Measurements from ENCODE around the gene BPIFB3. TPM values are rescaled to one million over a fixed set of nuclear protein-coding genes. Genes with fewer than 3 reads are reported as not detected.

BPIFB3 gene
- total RNA-seq, 1 donor from 2014 or later, result not detected

DNA sequence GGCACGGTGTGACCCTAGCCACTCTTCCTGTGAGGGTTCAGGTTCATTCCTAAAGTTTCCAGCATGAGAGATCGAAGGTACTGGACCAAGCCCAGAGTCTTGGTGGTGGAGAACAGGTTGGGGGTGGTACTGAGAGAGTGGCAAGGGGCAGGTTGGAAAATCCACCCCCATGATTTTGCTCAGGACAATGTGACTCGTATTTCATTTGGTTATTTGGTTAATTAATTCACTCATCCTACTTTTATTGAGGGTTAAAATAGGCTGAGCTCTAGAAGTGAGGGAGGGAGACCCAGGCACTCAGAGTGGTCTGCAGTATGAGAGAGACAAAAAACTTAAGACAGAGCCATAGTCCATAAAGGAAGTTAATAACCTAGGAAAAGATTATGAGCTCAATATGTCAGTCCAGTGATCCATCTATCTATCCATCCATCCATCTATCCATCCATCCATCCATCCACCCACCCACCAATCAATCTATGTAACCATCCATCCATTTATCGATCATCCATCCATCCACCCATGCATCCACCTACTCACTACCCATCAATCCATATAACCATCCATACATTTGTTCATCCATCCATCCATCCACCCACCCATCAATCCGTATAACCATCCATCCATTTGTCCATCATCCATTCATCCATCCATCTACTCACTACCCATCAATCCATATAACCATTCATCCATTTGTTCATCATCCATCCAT is 28.9 kb upstream of the BPIFB3 start:
- no peaks in the 10 kb centered on the region for H3K27me3 ChIP-seq
- H3K9me3 ChIP-seq, result no peaks in the 10 kb centered on the region
- H3K4me1 ChIP-seq, result no peaks in the 10 kb centered on the region
- TF ChIP-seq POLR2A (IDR thresholded peaks at IDR 0.05) (no peak), POLR2AphosphoS5 (IDR thresholded peaks at IDR 0.05; ENCODE audit: insufficient read depth in 1 of 2, low read depth in 1 of 2) (no peak)
- TF ChIP-seq, protein P1, sequence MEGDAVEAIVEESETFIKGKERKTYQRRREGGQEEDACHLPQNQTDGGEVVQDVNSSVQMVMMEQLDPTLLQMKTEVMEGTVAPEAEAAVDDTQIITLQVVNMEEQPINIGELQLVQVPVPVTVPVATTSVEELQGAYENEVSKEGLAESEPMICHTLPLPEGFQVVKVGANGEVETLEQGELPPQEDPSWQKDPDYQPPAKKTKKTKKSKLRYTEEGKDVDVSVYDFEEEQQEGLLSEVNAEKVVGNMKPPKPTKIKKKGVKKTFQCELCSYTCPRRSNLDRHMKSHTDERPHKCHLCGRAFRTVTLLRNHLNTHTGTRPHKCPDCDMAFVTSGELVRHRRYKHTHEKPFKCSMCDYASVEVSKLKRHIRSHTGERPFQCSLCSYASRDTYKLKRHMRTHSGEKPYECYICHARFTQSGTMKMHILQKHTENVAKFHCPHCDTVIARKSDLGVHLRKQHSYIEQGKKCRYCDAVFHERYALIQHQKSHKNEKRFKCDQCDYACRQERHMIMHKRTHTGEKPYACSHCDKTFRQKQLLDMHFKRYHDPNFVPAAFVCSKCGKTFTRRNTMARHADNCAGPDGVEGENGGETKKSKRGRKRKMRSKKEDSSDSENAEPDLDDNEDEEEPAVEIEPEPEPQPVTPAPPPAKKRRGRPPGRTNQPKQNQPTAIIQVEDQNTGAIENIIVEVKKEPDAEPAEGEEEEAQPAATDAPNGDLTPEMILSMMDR (IDR thresholded peaks at IDR 0.05), result no peak
- H3K36me3 ChIP-seq, result no peaks in the 10 kb centered on the region
- DNase-seq (ENCODE audit: extremely low spot score in 2 of 2), result no peak
- no peak overlapping the region for H3K27ac ChIP-seq
- H3K4me3 ChIP-seq, result no peak overlapping the region
- intact Hi-C loops (cut with DNase I), result no loop called here

DNA sequence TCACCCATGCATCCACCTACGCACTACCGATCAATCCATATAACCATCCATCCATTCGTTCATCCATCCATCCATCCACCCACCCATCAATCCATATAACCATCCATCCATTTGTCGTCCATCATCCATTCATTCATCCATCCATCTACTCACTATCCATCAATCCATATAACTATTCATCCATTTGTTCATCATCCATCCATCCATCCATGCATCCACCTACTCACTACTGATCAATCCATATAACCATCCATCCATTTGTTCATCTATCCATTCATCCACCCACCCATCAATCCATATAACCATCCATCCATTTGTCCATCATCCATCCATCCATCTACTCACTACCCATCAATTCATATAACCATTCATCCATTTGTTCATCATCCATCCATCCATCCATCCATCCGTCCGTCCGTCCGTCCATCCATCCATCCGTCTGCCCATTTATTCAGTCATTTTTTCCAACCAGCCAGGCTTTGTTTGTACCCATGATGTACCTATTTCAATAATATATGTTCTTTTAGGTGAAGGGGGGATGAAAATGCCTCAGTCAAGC is 28.3 kb upstream of the BPIFB3 start:
- intact Hi-C loops (cut with DNase I), result no loop called here
- TF ChIP-seq, protein P1 (IDR thresholded peaks at IDR 0.05), result no peak
- TF ChIP-seq POLR2AphosphoS5 (IDR thresholded peaks at IDR 0.05; ENCODE audit: insufficient read depth in 1 of 2, low read depth in 1 of 2) (no peak), POLR2A (IDR thresholded peaks at IDR 0.05) (no peak)
- H3K4me1 ChIP-seq, result no peaks in the 10 kb centered on the region
- H3K27ac ChIP-seq, result no peak overlapping the region
- H3K27me3 ChIP-seq, result no peaks in the 10 kb centered on the region
- no peak for DNase-seq (ENCODE audit: extremely low spot score in 2 of 2)
- H3K4me3 ChIP-seq, result no peak overlapping the region
- no peaks in the 10 kb centered on the region for H3K36me3 ChIP-seq
- H3K9me3 ChIP-seq, result no peaks in the 10 kb centered on the region

DNA sequence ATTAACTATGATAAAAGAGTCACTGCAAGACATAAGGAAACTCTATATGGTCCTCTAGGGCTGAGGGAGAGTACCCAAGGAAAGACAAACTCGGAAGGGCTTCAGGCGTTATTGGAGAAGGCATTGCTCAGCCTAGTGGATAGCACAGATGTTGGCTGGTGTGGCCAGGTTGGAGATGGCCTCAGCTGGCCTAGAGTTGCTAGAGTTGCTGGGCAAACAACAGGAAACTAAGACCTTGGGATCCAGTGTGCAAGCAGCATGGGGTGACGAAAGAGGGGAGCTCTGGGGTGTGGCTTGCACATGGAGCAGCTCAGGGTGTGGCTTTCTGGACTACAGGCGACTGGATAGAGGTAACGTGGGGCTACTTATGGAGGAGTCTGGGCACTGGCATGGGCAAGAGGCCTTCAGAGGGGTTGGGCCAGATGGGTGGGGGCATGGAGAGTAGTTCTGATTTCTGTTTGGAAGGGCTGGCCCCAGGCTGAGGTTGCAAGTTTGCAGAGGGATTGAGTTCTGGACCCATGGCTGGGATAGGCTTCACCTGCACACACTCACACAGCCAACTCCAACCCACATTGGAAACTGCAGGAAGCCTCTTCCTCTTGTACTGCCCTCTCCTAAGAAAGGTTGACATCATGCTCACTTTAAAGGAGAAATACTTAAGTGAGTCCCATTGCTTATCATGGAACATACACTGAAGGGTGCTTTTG is 27.5 kb upstream of the BPIFB3 start:
- no peak for TF ChIP-seq POLR2AphosphoS5 (IDR thresholded peaks at IDR 0.05; ENCODE audit: insufficient read depth in 1 of 2, low read depth in 1 of 2)
- no peak for TF ChIP-seq POLR2A (IDR thresholded peaks at IDR 0.05)
- TF ChIP-seq, protein P1 (IDR thresholded peaks at IDR 0.05), result no peak
- no peak overlapping the region for H3K27ac ChIP-seq
- no peak overlapping the region for H3K4me3 ChIP-seq
- intact Hi-C loops (cut with DNase I), result no loop called here
- H3K36me3 ChIP-seq, result no peaks in the 10 kb centered on the region
- H3K4me1 ChIP-seq, result no peaks in the 10 kb centered on the region
- H3K27me3 ChIP-seq, result no peaks in the 10 kb centered on the region
- no peaks in the 10 kb centered on the region for H3K9me3 ChIP-seq
- no peak for DNase-seq (ENCODE audit: extremely low spot score in 2 of 2)

DNA sequence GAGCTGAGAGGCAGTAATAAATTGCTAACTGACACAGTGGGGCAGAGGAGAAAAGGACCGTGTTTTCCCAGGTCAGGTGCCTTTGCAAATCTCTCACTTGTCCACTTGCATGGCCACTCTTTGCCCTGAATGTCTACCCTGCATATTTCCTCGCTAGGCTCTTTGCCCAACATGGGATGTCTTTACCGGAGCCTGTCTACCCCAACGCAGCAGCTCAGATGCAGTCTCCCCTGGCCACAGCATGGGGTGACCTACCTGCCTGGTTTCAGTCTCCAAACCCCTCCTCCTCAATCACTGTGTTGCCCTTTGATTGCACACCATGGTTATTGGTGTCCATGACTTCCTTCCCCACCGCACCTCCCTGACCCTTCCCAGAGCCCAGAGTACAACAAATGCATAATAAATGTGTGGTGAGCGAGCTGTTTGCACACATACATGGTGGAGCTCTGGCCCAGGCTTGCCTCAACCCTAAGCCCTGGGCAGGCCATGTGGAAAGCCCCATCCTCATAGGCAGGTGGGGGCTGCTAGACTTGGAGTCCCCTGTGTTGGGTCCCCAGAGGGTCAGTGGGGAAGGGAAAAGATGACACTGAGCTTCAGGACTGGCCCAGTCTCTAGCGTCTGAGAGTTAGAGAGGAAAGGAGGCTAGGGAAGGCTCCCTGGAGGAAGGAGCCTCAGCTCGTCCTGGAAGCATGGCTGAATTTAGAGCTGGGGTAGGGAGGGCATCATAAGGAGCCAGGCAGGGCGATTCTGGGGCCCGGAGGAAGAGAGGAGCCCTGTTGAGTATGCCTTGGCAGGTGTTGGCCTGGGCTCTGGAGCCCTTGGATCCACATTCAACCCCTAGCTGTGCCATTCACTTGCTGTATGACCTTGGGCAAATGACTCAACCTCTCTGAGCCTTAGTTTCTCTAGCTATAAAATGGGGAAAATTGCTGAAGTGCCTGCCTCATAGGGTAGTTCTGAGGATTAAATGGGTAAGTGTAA is 26.6 kb upstream of the BPIFB3 start:
- intact Hi-C loops (cut with DNase I), result no loop called here
- no peak for DNase-seq (ENCODE audit: extremely low spot score in 2 of 2)

More for the DNA sequence above, 26.6 kb upstream of the BPIFB3 start:
- no peaks in the 10 kb centered on the region for H3K4me1 ChIP-seq
- no peak overlapping the region for H3K4me3 ChIP-seq
- no peak for TF ChIP-seq POLR2A (IDR thresholded peaks at IDR 0.05)
- TF ChIP-seq POLR2AphosphoS5 (IDR thresholded peaks at IDR 0.05; ENCODE audit: insufficient read depth in 1 of 2, low read depth in 1 of 2), result no peak
- TF ChIP-seq, protein P1 (IDR thresholded peaks at IDR 0.05), result no peak
- no peaks in the 10 kb centered on the region for H3K9me3 ChIP-seq
- no peaks in the 10 kb centered on the region for H3K27me3 ChIP-seq
- H3K36me3 ChIP-seq, result no peaks in the 10 kb centered on the region
- H3K27ac ChIP-seq, result no peak overlapping the region

Data from vagina (tissue), 2 donors.